Measurements from ENCODE around the gene C6orf52.
"Not testable (repeated sequence)": the region's sequence is repeated elsewhere in the genome, so short reads cannot be mapped to it uniquely, and the experiment has no call there.

Gene C6orf52

DNA sequence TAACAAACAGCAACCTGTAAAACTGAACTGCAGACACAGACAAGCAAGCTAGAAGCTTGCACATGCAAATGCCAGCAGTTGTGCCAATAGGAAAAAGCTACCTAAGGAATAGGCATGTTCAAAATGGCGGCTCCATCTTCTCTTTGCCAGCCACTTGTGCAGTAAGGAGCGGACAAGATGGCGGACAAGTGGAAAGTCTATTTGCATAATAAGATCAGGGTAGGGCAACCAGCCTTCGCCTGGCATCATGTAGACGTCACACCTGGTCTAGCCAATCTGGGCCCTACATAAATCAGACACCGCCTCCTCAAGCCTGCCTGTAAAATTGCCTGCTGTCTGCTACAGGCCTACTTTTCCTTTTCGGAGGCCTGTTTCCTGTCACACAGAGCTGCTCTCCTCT lies 18.0 kb downstream of the C6orf52 start:
- Histone ChIP-seq H3K4me3 (ENCODE audit: low read length) (no peak overlapping the region), H3F3A (ENCODE audit: insufficient read depth, low read length) (no peaks in the 10 kb centered on the region), H3K9me3 (replicated peaks; ENCODE audit: insufficient read depth, low read length) (no peaks in the 10 kb centered on the region), H4K20me1 (ENCODE audit: insufficient read depth, low read length) (no peaks in the 10 kb centered on the region), H3K36me3 (replicated peaks; ENCODE audit: insufficient read depth, low read length) (no peaks in the 10 kb centered on the region), H2AFZ (ENCODE audit: low read length) (no peak overlapping the region), H3K27me3 (replicated peaks; ENCODE audit: insufficient read depth, low read length) (no peaks in the 10 kb centered on the region), H3K9me2 (replicated peaks; ENCODE audit: insufficient read depth, low read length) (no peaks in the 10 kb centered on the region), H3K79me2 (ENCODE audit: low read length) (no peaks in the 10 kb centered on the region), H3K4me1 (ENCODE audit: low read length) (no peaks in the 10 kb centered on the region), H3K9ac (ENCODE audit: low read length) (no peak overlapping the region), H3K4me2 (ENCODE audit: low read depth, low read length) (no peak overlapping the region), H3K27ac (ENCODE audit: low read length) (no peak overlapping the region)
- no peak for TF ChIP-seq EZH2phosphoT487 (IDR thresholded peaks at IDR 0.05; ENCODE audit: low read length)
- no peak for TF ChIP-seq EZH2 (optimal IDR thresholded peaks at IDR 0.05; ENCODE audit: low read depth, low read length)
- TF ChIP-seq, protein P1, sequence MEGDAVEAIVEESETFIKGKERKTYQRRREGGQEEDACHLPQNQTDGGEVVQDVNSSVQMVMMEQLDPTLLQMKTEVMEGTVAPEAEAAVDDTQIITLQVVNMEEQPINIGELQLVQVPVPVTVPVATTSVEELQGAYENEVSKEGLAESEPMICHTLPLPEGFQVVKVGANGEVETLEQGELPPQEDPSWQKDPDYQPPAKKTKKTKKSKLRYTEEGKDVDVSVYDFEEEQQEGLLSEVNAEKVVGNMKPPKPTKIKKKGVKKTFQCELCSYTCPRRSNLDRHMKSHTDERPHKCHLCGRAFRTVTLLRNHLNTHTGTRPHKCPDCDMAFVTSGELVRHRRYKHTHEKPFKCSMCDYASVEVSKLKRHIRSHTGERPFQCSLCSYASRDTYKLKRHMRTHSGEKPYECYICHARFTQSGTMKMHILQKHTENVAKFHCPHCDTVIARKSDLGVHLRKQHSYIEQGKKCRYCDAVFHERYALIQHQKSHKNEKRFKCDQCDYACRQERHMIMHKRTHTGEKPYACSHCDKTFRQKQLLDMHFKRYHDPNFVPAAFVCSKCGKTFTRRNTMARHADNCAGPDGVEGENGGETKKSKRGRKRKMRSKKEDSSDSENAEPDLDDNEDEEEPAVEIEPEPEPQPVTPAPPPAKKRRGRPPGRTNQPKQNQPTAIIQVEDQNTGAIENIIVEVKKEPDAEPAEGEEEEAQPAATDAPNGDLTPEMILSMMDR (IDR thresholded peaks at IDR 0.05; ENCODE audit: low read length), result no peak
- no peak for DNase-seq

DNA sequence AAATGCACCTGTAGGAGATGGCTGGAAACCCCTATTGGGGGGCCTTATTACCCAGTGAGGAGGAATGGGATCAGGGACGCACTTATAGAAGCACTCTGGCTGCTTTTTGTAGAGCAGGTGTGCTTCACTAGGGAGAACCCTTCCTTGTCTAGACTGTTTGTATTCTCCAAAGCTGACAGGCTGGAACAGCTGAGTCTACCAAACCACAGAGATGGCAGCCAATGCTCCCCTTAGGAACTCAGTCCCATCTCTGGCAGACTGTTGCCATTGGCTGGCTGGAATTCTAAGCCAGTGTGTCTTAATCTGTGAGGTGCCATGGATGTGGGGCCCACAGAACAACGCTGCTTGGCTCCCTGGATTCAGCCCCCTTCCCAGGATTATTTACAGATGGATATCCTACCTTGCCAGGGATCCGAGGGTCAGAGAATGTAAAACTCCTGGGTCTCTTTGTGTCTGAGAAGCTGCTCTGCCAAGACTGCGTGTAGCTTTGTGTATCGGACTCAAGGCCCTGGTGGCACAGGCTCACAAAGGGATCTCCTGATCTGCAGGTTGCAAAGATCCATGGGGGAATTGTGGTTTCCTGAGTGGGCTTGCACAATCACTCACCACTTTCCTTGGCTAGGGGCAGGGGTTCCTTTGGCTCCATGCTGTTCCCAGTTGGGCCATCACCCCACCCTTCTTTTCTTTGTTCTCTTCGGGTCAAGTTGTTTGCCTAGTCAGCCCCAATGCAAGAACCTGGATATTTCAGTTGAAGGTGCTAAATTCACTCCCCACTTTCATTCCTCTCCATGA lies 26.1 kb downstream of the C6orf52 start:
- no peak overlapping the region for H3K4me2 ChIP-seq (ENCODE audit: low read depth, low read length)
- H2AFZ ChIP-seq (ENCODE audit: low read length), result no peak overlapping the region
- no peak overlapping the region for H3K4me3 ChIP-seq (ENCODE audit: low read length)
- H3K27me3 ChIP-seq (replicated peaks; ENCODE audit: insufficient read depth, low read length), result no peaks in the 10 kb centered on the region
- no peaks in the 10 kb centered on the region for H3F3A ChIP-seq (ENCODE audit: insufficient read depth, low read length)
- no peaks in the 10 kb centered on the region for H3K36me3 ChIP-seq (replicated peaks; ENCODE audit: insufficient read depth, low read length)
- H3K79me2 ChIP-seq (ENCODE audit: low read length), result no peaks in the 10 kb centered on the region
- H3K9me2 ChIP-seq (replicated peaks; ENCODE audit: insufficient read depth, low read length), result no peaks in the 10 kb centered on the region
- TF ChIP-seq EZH2 (optimal IDR thresholded peaks at IDR 0.05; ENCODE audit: low read depth, low read length) (no peak), EZH2phosphoT487 (IDR thresholded peaks at IDR 0.05; ENCODE audit: low read length) (no peak)
- TF ChIP-seq, protein P1 (IDR thresholded peaks at IDR 0.05; ENCODE audit: low read length), result no peak
- DNase-seq, result no peak
- no peaks in the 10 kb centered on the region for H3K4me1 ChIP-seq (ENCODE audit: low read length)
- no peak overlapping the region for H3K9ac ChIP-seq (ENCODE audit: low read length)
- no peak overlapping the region for H3K27ac ChIP-seq (ENCODE audit: low read length)
- no peaks in the 10 kb centered on the region for H4K20me1 ChIP-seq (ENCODE audit: insufficient read depth, low read length)
- H3K9me3 ChIP-seq (replicated peaks; ENCODE audit: insufficient read depth, low read length), result no peaks in the 10 kb centered on the region

DNA sequence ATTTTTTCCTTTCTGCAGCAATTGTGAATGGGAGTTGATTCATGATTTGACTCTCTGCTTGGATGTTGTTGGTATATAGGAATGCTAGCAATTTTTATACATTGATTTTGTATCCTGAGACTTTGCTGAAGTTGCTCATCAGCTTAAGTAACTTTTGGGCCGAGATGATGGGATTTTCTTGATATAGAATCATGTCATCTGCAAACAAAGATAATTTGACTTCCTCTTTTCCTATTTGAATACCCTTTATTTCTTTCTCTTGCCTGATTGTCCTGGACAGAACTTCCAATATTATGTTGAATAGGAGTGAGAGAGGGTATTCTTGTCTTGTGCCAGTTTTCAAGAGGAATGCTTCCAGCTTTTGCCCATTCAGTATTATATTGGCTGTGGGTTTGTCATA lies 28.8 kb downstream of the C6orf52 start:
- H3K79me2 ChIP-seq (ENCODE audit: low read length); H3K27me3 ChIP-seq (replicated peaks; ENCODE audit: insufficient read depth, low read length); H3K27ac ChIP-seq (ENCODE audit: low read length); H3F3A ChIP-seq (ENCODE audit: insufficient read depth, low read length); H3K4me2 ChIP-seq (ENCODE audit: low read depth, low read length); H3K9me2 ChIP-seq (replicated peaks; ENCODE audit: insufficient read depth, low read length); H3K4me3 ChIP-seq (ENCODE audit: low read length); H3K4me1 ChIP-seq (ENCODE audit: low read length); DNase-seq; H3K9me3 ChIP-seq (replicated peaks; ENCODE audit: insufficient read depth, low read length); H4K20me1 ChIP-seq (ENCODE audit: insufficient read depth, low read length); H3K36me3 ChIP-seq (replicated peaks; ENCODE audit: insufficient read depth, low read length); H2AFZ ChIP-seq (ENCODE audit: low read length); H3K9ac ChIP-seq (ENCODE audit: low read length): not testable (repeated sequence)

DNA sequence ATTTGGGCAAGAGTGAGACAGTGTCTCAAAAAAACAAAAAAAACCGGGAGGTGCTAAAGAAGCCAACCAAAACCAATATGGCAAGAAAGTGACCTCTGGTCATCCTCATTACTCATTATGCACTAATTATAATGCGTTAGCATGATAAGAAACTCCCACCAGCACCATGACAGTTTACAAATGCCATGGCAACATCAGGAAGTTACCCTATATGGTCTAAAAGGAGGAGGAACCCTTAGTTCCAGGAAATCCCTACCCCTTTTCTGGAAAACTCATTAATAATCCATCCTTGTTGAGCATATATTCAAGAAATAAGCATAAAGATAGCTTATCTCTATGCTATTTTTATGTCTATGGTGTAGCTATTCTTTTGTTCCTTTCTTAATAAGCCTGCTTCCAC lies 31.7 kb downstream of the C6orf52 start:
- no peaks in the 10 kb centered on the region for H3K4me1 ChIP-seq (ENCODE audit: low read length)
- no peaks in the 10 kb centered on the region for H4K20me1 ChIP-seq (ENCODE audit: insufficient read depth, low read length)
- no peak overlapping the region for H3K4me2 ChIP-seq (ENCODE audit: low read depth, low read length)
- no peaks in the 10 kb centered on the region for H3K27me3 ChIP-seq (replicated peaks; ENCODE audit: insufficient read depth, low read length)
- no peak overlapping the region for H3K27ac ChIP-seq (ENCODE audit: low read length)
- H3K79me2 ChIP-seq (ENCODE audit: low read length), result no peaks in the 10 kb centered on the region
- H3K9me3 ChIP-seq (replicated peaks; ENCODE audit: insufficient read depth, low read length), result no peaks in the 10 kb centered on the region
- no peaks in the 10 kb centered on the region for H3K36me3 ChIP-seq (replicated peaks; ENCODE audit: insufficient read depth, low read length)
- no peak for TF ChIP-seq EZH2phosphoT487 (IDR thresholded peaks at IDR 0.05; ENCODE audit: low read length)
- no peaks in the 10 kb centered on the region for H3F3A ChIP-seq (ENCODE audit: insufficient read depth, low read length)
- DNase-seq, result no peak
- no peak overlapping the region for H3K9ac ChIP-seq (ENCODE audit: low read length)
- no peak overlapping the region for H2AFZ ChIP-seq (ENCODE audit: low read length)
- H3K4me3 ChIP-seq (ENCODE audit: low read length), result no peak overlapping the region
- H3K9me2 ChIP-seq (replicated peaks; ENCODE audit: insufficient read depth, low read length), result no peaks in the 10 kb centered on the region

Data from MM.1S (cell line).